ENCODE results near the gene NEU2. TPM values are rescaled to one million over a fixed set of nuclear protein-coding genes. Genes with fewer than 3 reads are reported as not detected.
"Not testable (repeated sequence)": the region's sequence is repeated elsewhere in the genome, so short reads cannot be mapped to it uniquely, and the experiment has no call there.

Gene NEU2
- total RNA-seq, 4 donors from 2014 or later = not detected

DNA sequence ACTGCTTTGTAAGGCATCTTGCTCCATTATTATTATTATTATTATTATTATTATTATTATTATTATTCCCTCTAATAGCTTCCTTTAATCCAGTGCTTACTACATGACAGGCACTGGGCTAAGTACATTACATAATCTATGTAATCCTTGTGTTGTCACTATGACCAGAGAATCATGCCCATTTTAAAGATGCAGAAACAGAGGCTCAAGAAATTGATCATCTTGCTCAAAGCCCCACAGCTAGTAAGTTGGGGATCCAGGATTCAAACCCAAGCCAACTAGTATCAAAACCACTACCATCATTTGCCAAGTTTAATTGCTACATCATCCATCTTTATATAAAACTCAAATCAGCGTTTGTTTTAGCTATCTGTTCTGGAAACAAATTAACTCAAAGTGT lies 18.8 kb upstream of the NEU2 start:
- TF ChIP-seq, protein P1, sequence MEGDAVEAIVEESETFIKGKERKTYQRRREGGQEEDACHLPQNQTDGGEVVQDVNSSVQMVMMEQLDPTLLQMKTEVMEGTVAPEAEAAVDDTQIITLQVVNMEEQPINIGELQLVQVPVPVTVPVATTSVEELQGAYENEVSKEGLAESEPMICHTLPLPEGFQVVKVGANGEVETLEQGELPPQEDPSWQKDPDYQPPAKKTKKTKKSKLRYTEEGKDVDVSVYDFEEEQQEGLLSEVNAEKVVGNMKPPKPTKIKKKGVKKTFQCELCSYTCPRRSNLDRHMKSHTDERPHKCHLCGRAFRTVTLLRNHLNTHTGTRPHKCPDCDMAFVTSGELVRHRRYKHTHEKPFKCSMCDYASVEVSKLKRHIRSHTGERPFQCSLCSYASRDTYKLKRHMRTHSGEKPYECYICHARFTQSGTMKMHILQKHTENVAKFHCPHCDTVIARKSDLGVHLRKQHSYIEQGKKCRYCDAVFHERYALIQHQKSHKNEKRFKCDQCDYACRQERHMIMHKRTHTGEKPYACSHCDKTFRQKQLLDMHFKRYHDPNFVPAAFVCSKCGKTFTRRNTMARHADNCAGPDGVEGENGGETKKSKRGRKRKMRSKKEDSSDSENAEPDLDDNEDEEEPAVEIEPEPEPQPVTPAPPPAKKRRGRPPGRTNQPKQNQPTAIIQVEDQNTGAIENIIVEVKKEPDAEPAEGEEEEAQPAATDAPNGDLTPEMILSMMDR (IDR thresholded peaks at IDR 0.05) = no peak
- no peak for TF ChIP-seq POLR2A (IDR thresholded peaks at IDR 0.05)
- intact Hi-C loops (cut with DNase I; ENCODE audit: low total_unique reads) = no loop called here
- Histone ChIP-seq H3K27ac (no peak overlapping the region), H3K9me3 (no peaks in the 10 kb centered on the region), H3K27me3 (no peaks in the 10 kb centered on the region), H3K36me3 (no peaks in the 10 kb centered on the region), H3K4me1 (no peaks in the 10 kb centered on the region), H3K4me3 (no peak overlapping the region)
- DNase-seq = no peak

DNA sequence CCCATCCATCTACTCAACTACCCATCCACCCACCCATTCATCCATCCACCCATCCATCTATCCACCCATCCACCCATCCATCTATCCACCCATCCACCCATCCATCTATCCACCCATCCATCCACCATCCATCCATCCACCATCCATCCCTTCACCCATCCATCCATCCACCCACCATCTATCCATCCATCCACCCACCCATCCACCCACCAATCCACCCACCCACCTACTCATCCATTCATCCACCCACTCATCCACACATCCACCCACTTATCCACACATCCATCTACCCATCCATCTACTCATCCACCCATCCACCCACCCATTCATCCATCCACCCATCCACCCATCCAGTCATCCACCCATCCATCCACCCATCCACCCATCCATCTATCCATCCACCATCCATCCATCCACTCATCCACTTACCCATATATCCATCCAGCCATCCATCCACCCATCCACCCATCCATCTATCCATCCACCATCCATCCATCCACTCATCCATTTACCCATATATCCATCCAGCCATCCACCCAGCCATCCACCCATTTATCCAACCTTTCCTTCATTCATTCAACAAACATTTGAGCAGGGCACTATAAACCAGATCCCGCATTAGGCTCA lies 17.3 kb upstream of the NEU2 start:
- Histone ChIP-seq H3K27ac (no peak overlapping the region), H3K36me3 (no peaks in the 10 kb centered on the region), H3K27me3 (no peaks in the 10 kb centered on the region), H3K4me1 (no peaks in the 10 kb centered on the region), H3K4me3 (no peak overlapping the region), H3K9me3 (no peaks in the 10 kb centered on the region)
- intact Hi-C loops (cut with DNase I; ENCODE audit: low total_unique reads) = no loop called here
- TF ChIP-seq POLR2A (IDR thresholded peaks at IDR 0.05) = no peak
- TF ChIP-seq, protein P1 (IDR thresholded peaks at IDR 0.05) = no peak
- no peak for DNase-seq

DNA sequence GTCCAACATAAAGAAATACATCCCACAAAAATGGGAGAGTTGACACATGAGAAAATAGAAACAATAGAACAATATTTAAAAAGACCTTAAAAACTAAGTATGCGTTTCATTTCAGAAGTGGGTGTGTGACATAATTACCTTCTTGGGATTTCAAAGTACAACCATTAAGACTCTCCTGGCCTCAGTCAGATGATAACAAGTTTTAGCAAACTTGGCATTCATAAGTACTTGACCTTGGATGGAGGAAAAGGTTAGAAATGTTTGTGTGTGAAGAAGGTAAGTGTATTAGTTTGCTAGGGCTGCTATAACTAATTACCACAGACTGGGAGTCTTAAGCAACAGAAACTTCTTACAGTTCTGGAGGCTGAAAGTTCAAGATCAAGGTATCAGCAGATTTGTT lies 14.5 kb upstream of the NEU2 start:
- Histone ChIP-seq H3K9me3 (no peaks in the 10 kb centered on the region), H3K27me3 (no peaks in the 10 kb centered on the region), H3K4me3 (no peak overlapping the region), H3K4me1 (no peaks in the 10 kb centered on the region), H3K27ac (no peak overlapping the region), H3K36me3 (no peaks in the 10 kb centered on the region)
- DNase-seq = no peak
- TF ChIP-seq POLR2A (IDR thresholded peaks at IDR 0.05) = no peak
- TF ChIP-seq, protein P1 (IDR thresholded peaks at IDR 0.05) = no peak
- intact Hi-C loops (cut with DNase I; ENCODE audit: low total_unique reads) = no loop called here

DNA sequence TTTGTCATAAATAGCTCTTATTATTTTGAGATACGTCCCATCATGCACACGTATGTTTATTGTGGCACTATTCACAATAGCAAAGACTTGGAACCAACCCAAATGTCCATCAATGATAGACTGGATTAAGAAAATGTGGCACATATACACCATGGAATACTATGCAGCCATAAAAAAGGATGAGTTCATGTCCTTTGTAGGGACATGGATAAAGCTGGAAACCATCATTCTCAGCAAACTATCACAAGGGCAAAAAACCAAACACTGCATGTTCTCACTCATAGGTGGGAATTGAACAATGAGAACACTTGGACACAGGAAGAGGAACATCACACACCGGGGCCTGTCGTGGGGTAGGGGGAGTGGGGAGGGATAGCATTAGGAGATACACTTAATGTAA lies 12.9 kb upstream of the NEU2 start:
- H3K4me3 ChIP-seq; H3K9me3 ChIP-seq; H3K27ac ChIP-seq; H3K27me3 ChIP-seq; H3K4me1 ChIP-seq; intact Hi-C loops (cut with DNase I; ENCODE audit: low total_unique reads); H3K36me3 ChIP-seq; DNase-seq: not testable (repeated sequence)

DNA sequence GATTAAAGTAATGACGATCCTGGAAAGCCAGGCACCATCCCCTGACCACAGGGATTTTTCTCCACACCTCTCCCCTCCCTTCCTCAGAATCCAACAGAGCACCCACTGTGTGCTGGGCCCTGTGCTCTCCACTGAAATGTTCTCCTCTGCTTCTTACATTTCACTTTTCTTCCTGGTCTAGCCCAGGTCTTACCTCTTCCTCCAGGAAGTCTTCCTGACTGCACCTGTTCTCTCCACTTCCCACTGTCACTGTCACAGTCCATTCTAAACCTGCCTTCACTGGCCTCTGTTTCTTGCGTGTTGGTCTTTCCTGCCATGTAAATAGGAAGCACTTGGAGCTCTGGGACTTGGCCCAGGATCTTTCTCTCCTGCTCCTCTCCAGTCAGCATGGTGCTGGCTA lies 12.0 kb upstream of the NEU2 start:
- Histone ChIP-seq H3K27me3 (no peaks in the 10 kb centered on the region), H3K36me3 (no peaks in the 10 kb centered on the region), H3K4me1 (no peaks in the 10 kb centered on the region), H3K27ac (no peak overlapping the region), H3K9me3 (no peaks in the 10 kb centered on the region), H3K4me3 (no peak overlapping the region)
- TF ChIP-seq POLR2A (IDR thresholded peaks at IDR 0.05) = no peak
- TF ChIP-seq, protein P1 (IDR thresholded peaks at IDR 0.05) = no peak
- intact Hi-C loops (cut with DNase I; ENCODE audit: low total_unique reads) = no loop called here
- DNase-seq = no peak

DNA sequence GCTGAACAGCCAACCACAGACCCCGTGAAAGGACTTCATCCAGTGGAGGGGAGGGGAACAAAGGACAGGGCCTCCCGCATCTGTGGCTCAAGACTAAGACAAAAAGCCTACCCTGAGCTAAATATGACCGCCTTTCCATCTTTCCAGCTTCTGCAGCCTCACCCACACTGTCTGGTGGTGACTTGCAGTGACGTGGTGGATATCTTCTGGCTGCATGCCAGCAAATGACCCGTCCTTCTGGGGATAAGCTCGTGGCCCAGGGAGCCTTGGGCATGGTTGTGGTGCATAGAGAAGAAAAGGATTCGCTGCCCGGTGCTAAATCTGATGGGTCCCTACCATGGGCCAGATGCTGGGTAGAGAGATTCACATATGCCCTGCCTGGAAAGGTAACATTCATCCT lies 10.7 kb upstream of the NEU2 start:
- H3K27ac ChIP-seq = no peak overlapping the region
- H3K4me1 ChIP-seq = no peaks in the 10 kb centered on the region
- intact Hi-C loops (cut with DNase I; ENCODE audit: low total_unique reads) = no loop called here
- no peak for DNase-seq
- no peaks in the 10 kb centered on the region for H3K36me3 ChIP-seq
- H3K27me3 ChIP-seq = no peaks in the 10 kb centered on the region
- no peak overlapping the region for H3K4me3 ChIP-seq
- H3K9me3 ChIP-seq = no peaks in the 10 kb centered on the region
- TF ChIP-seq, protein P1 (IDR thresholded peaks at IDR 0.05) = no peak
- no peak for TF ChIP-seq POLR2A (IDR thresholded peaks at IDR 0.05)

Data from uterus (tissue), 4 donors.